ENCODE measurements around the gene MTAP.

GRCh38 chr9:21856301-21857094 lies 54.1 kb downstream of the MTAP start:
- no peak for TF ChIP-seq GATA3 (IDR thresholded peaks at IDR 0.05; ENCODE audit: low read depth, low read length)
- no peak for TF ChIP-seq GATA2 (IDR thresholded peaks at IDR 0.05; ENCODE audit: low read depth, low read length)

All from SH-SY5Y (cell line).